ENCODE data around the gene GCNA. TPM values are rescaled to one million over a fixed set of nuclear protein-coding genes. Genes with fewer than 3 reads are reported as not detected.

Gene GCNA
- total RNA-seq, 1 donor from 2014 or later: 0.96 TPM

- Histone ChIP-seq H3K27ac (peak overlapping the region; percentile 60 to 74), H3K9me3 (no peaks in the 10 kb centered on the region), H3K36me3 (peaks cover 3 to 9% of the 10 kb centered on the region in 2 donors), H3K4me3 (no peak overlapping the region), H3K4me1 (peaks cover 0 to 18% of the 10 kb centered on the region in 2 donors), H3K27me3 (no peaks in the 10 kb centered on the region)
- no peak for DNase-seq (ENCODE audit: low spot score in 2 of 2)
- no peak for TF ChIP-seq CTCF (IDR thresholded peaks at IDR 0.05)
- intact Hi-C loops (cut with DNase I): no loop called here
Measured at GRCh38 chrX:71541210-71542022, 36.8 kb upstream of the GCNA start.

- no peak for DNase-seq (ENCODE audit: low spot score in 2 of 2)
- Histone ChIP-seq H3K36me3 (peaks cover 12 to 13% of the 10 kb centered on the region in 2 donors), H3K27ac (peak overlapping the region; percentile 60 to 74), H3K4me3 (no peak overlapping the region), H3K27me3 (no peaks in the 10 kb centered on the region), H3K9me3 (no peaks in the 10 kb centered on the region), H3K4me1 (peaks cover 0 to 18% of the 10 kb centered on the region in 2 donors)
- TF ChIP-seq CTCF (IDR thresholded peaks at IDR 0.05): no peak
- intact Hi-C loops (cut with DNase I): no loop called here
Measured at GRCh38 chrX:71542411-71542810, 35.8 kb upstream of the GCNA start.

GRCh38 chrX:71542825-71543224 lies 35.4 kb upstream of the GCNA start:
- intact Hi-C loops (cut with DNase I): loop anchor here (1.0 kb wide), 1 partner anchor 11 kb away; no protein-coding TSS in a partner anchor
- DNase-seq (ENCODE audit: low spot score in 2 of 2): no peak
- no peak overlapping the region for H3K4me3 ChIP-seq
- H3K4me1 ChIP-seq: peaks cover 0 to 18% of the 10 kb centered on the region in 2 donors
- peak overlapping the region; percentile 60 to 74 for H3K27ac ChIP-seq
- TF ChIP-seq CTCF (IDR thresholded peaks at IDR 0.05): no peak
- H3K27me3 ChIP-seq: no peaks in the 10 kb centered on the region
- H3K9me3 ChIP-seq: no peaks in the 10 kb centered on the region
- H3K36me3 ChIP-seq: peaks cover 13 to 17% of the 10 kb centered on the region in 2 donors

- H3K9me3 ChIP-seq: no peaks in the 10 kb centered on the region
- H3K4me1 ChIP-seq: peaks cover 0 to 18% of the 10 kb centered on the region in 2 donors
- DNase-seq (ENCODE audit: low spot score in 2 of 2): no peak
- H3K36me3 ChIP-seq: peaks cover 15 to 20% of the 10 kb centered on the region in 2 donors
- H3K27me3 ChIP-seq: no peaks in the 10 kb centered on the region
- no peak overlapping the region for H3K4me3 ChIP-seq
- H3K27ac ChIP-seq: peak overlapping the region; percentile 60 to 74
- TF ChIP-seq CTCF (IDR thresholded peaks at IDR 0.05): no peak
- intact Hi-C loops (cut with DNase I): loop anchor here (1.0 kb wide), 1 partner anchor 11 kb away; no protein-coding TSS in a partner anchor
Measured at GRCh38 chrX:71543316-71543715, 34.9 kb upstream of the GCNA start.

- Histone ChIP-seq H3K4me1 (peaks cover 0 to 14% of the 10 kb centered on the region in 2 donors), H3K4me3 (no peak overlapping the region), H3K36me3 (peaks cover 20% of the 10 kb centered on the region in 2 donors), H3K9me3 (no peaks in the 10 kb centered on the region), H3K27ac (peak overlapping the region in 1 of 2 donors; percentile 32), H3K27me3 (no peaks in the 10 kb centered on the region)
- no peak for DNase-seq (ENCODE audit: low spot score in 2 of 2)
- intact Hi-C loops (cut with DNase I): no loop called here
- TF ChIP-seq CTCF (IDR thresholded peaks at IDR 0.05): no peak
Measured at GRCh38 chrX:71545364-71545763, 32.9 kb upstream of the GCNA start.
